ENCODE data around the gene TPPP3.

TPPP3 gene

DNA sequence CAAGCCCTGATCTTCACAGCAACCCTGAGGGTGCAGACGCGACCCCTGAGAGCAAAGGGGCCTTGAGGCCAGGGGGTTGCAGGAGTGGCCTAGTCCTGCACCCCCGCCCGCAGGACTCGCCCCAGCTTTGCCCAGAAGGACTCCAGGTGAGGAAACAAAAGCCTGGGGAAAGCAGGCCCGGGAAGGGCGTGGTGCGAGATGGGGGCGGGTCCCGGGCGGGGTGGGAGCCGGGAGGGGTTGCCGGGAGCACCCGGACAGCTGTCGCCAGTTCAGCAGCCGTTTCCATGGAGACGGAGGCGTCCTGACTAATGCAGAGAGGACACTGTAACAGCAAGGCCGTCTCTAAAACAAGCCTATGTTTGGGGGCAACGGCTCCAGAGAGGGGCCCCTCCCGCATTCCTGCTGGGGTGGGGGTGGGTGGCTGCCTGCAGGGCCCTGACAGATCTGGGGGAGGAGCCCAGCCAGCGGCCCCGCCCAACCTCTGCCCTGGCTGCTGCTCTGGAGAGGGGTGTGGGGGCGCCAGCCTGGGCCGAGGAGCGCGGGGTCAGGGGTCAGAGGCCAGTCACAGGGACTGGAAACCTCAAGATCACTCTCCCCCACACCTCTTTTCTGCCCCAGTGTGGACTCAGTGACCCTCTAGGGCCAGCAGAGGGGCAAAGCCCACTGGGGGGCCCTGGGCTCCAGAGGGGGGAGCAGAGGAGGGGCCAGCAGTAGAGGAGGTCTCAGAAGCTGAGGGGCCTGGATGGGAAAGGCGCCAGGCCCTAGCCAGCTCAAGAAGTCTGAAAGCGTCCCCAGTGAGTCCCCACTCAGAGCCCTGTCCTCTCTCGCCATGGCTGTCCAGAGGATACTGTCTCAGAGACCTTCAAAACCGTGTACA is 3.1 kb upstream of the TPPP3 start:
- H3K27me3 ChIP-seq (ENCODE audit: insufficient read depth, low read length), result no peaks in the 10 kb centered on the region
- no peaks in the 10 kb centered on the region for H3K9me3 ChIP-seq (ENCODE audit: low read length)
- no peak overlapping the region for H3K4me3 ChIP-seq (ENCODE audit: low read depth, low read length, poor library complexity, severe bottlenecking)
- no peak for TF ChIP-seq EZH2 (IDR thresholded peaks at IDR 0.05; ENCODE audit: borderline replicate concordance, low read length)
- TF ChIP-seq, protein P1, sequence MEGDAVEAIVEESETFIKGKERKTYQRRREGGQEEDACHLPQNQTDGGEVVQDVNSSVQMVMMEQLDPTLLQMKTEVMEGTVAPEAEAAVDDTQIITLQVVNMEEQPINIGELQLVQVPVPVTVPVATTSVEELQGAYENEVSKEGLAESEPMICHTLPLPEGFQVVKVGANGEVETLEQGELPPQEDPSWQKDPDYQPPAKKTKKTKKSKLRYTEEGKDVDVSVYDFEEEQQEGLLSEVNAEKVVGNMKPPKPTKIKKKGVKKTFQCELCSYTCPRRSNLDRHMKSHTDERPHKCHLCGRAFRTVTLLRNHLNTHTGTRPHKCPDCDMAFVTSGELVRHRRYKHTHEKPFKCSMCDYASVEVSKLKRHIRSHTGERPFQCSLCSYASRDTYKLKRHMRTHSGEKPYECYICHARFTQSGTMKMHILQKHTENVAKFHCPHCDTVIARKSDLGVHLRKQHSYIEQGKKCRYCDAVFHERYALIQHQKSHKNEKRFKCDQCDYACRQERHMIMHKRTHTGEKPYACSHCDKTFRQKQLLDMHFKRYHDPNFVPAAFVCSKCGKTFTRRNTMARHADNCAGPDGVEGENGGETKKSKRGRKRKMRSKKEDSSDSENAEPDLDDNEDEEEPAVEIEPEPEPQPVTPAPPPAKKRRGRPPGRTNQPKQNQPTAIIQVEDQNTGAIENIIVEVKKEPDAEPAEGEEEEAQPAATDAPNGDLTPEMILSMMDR (IDR thresholded peaks at IDR 0.05; ENCODE audit: low read length), result no peak
- H3K9ac ChIP-seq (ENCODE audit: low read length), result no peak overlapping the region
- H3K4me1 ChIP-seq (ENCODE audit: insufficient read depth, low read length, severe bottlenecking), result no peaks in the 10 kb centered on the region
- no peak overlapping the region for H2AFZ ChIP-seq (ENCODE audit: low read length)
- H3K4me2 ChIP-seq (ENCODE audit: low read length), result no peak overlapping the region
- H3K9me2 ChIP-seq (ENCODE audit: low read depth, low read length), result no peaks in the 10 kb centered on the region
- H3K36me3 ChIP-seq (ENCODE audit: insufficient read depth, low read length), result no peaks in the 10 kb centered on the region
- no peaks in the 10 kb centered on the region for H3F3A ChIP-seq (ENCODE audit: insufficient read depth, low read length)
- H3K27ac ChIP-seq (ENCODE audit: low read depth, low read length, poor library complexity, severe bottlenecking), result no peak overlapping the region
- no peaks in the 10 kb centered on the region for H3K79me2 ChIP-seq (ENCODE audit: insufficient read depth, low read length)
- no peaks in the 10 kb centered on the region for H4K20me1 ChIP-seq (ENCODE audit: insufficient read depth, low read length)

DNA sequence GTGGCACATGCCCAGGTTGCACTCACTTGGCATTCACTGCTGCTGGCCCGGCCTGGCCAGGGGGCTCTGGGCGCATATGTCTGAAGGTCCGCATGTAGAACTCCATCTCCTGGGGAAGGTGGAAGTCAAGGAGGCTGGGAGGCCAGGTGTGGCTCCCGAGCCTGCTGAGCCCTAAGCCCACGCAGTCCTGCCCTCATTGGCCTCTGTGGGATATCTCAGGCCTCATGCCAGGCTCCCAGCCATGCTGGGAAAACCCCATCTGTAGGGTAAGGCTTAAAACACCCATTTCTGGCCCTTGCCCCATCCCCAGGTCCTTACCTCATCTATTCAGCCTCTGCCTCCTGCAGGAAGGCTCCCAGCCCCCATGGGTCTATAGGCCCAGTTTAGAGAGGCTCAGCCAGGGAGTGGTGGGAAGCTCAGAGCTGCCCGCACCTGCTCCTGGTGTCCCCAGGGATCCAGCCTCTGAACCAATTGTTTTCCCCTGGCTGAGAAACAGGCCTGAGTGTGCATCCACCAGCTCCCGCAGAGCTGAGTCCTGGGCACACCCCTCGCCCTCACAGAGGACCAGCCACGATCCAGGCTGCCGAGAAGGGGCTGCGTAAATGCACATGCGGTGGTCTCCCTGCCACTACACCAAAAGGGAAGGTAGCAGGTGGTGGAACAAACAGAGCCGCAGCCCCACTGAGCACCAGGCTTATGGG is 2.3 kb upstream of the TPPP3 start:
- Histone ChIP-seq H2AFZ (ENCODE audit: low read length) (no peak overlapping the region), H3K9ac (ENCODE audit: low read length) (no peak overlapping the region), H3K4me1 (ENCODE audit: insufficient read depth, low read length, severe bottlenecking) (no peaks in the 10 kb centered on the region)

DNA sequence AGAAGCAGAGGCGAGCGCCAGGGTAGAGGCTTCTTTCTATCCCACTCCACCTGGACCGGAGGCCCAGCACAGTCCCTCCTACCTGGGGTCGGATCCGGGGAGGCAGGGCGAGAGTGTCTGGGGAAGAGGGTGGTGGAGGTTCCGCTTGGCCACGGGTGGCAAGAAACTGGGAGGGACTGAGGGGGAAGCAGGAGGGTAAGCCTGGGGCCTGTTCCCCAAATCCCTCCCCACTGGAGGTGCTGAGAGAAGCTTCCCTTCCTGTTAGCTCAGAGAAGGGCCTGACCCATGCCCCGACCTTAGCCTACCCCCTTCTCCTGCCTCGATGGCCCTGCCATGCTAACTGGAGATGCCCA is 1.8 kb upstream of the TPPP3 start:
- no peak overlapping the region for H3K27ac ChIP-seq (ENCODE audit: low read depth, low read length, poor library complexity, severe bottlenecking)
- no peak overlapping the region for H3K4me2 ChIP-seq (ENCODE audit: low read length)
- H3K4me3 ChIP-seq (ENCODE audit: low read depth, low read length, poor library complexity, severe bottlenecking), result no peak overlapping the region
- no peak overlapping the region for H2AFZ ChIP-seq (ENCODE audit: low read length)
- no peaks in the 10 kb centered on the region for H4K20me1 ChIP-seq (ENCODE audit: insufficient read depth, low read length)
- no peak for TF ChIP-seq EZH2 (IDR thresholded peaks at IDR 0.05; ENCODE audit: borderline replicate concordance, low read length)
- TF ChIP-seq, protein P1 (IDR thresholded peaks at IDR 0.05; ENCODE audit: low read length), result no peak
- H3K79me2 ChIP-seq (ENCODE audit: insufficient read depth, low read length), result no peaks in the 10 kb centered on the region
- H3K9me3 ChIP-seq (ENCODE audit: low read length), result no peaks in the 10 kb centered on the region
- H3K27me3 ChIP-seq (ENCODE audit: insufficient read depth, low read length), result no peaks in the 10 kb centered on the region
- no peaks in the 10 kb centered on the region for H3K4me1 ChIP-seq (ENCODE audit: insufficient read depth, low read length, severe bottlenecking)
- H3K9me2 ChIP-seq (ENCODE audit: low read depth, low read length), result no peaks in the 10 kb centered on the region
- H3K36me3 ChIP-seq (ENCODE audit: insufficient read depth, low read length), result no peaks in the 10 kb centered on the region
- no peaks in the 10 kb centered on the region for H3F3A ChIP-seq (ENCODE audit: insufficient read depth, low read length)
- no peak overlapping the region for H3K9ac ChIP-seq (ENCODE audit: low read length)

More for the DNA sequence above, 2.3 kb upstream of the TPPP3 start:
- H3K9me3 ChIP-seq (ENCODE audit: low read length), result no peaks in the 10 kb centered on the region
- TF ChIP-seq EZH2 (IDR thresholded peaks at IDR 0.05; ENCODE audit: borderline replicate concordance, low read length), result no peak
- TF ChIP-seq, protein P1 (IDR thresholded peaks at IDR 0.05; ENCODE audit: low read length), result no peak
- H3F3A ChIP-seq (ENCODE audit: insufficient read depth, low read length), result no peaks in the 10 kb centered on the region
- H3K79me2 ChIP-seq (ENCODE audit: insufficient read depth, low read length), result no peaks in the 10 kb centered on the region
- no peak overlapping the region for H3K4me2 ChIP-seq (ENCODE audit: low read length)
- H3K36me3 ChIP-seq (ENCODE audit: insufficient read depth, low read length), result no peaks in the 10 kb centered on the region
- H3K27me3 ChIP-seq (ENCODE audit: insufficient read depth, low read length), result no peaks in the 10 kb centered on the region
- no peaks in the 10 kb centered on the region for H3K9me2 ChIP-seq (ENCODE audit: low read depth, low read length)
- no peak overlapping the region for H3K27ac ChIP-seq (ENCODE audit: low read depth, low read length, poor library complexity, severe bottlenecking)
- no peak overlapping the region for H3K4me3 ChIP-seq (ENCODE audit: low read depth, low read length, poor library complexity, severe bottlenecking)
- no peaks in the 10 kb centered on the region for H4K20me1 ChIP-seq (ENCODE audit: insufficient read depth, low read length)
